ENCODE data around the gene STEAP3. TPM values are rescaled to one million over a fixed set of nuclear protein-coding genes. Genes with fewer than 3 reads are reported as not detected.

Gene STEAP3
- total RNA-seq, 1 donor from 2014 or later = 7.7 TPM

- no peak for DNase-seq (ENCODE audit: low read depth in 2 of 2)
These were observed 68.0 kb downstream of the STEAP3 start for GRCh38 chr2:119291588-119292167.

DNA sequence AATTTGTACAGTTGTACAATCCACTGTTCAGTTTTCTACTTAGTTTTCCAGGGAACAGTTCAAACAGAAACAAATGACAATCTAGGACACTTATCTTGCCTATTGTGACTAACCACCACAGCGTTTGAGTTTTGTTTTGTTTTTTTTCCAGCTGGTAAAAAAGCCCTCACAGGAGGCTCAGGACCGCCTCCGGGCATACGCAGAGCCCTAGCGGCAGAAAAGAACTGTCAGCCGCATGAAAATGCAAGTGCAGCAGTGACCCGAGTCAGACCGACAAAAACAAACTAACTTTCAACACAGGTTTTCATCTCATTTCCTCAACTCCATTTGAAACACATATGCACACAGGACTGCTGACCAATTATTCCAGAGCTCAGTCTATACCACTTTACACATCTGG lies 68.6 kb downstream of the STEAP3 start:
- DNase-seq (ENCODE audit: low read depth in 2 of 2) = peak; percentile 36 to 52

- no peak for DNase-seq (ENCODE audit: low read depth in 2 of 2)
These were observed 69.6 kb downstream of the STEAP3 start for GRCh38 chr2:119293254-119293653.

DNA sequence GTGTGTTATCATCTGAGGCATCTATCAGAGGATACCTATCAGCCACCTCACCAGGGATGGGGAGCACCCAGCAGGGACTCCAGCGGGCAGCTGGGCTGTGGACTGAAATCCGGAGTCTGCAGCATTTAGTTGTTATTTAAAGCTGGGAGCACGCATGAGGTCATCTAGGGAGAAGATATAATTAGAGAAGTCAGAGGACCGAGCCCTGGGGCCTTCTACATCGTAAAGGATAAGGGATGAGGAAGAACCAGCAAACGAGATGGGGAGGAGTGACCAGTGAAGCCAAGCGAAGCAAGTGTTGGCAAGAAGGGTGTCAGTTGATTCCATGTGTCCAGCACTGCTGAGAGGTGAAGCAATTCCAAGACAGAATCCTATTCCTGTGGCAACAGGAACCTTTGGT lies 70.3 kb downstream of the STEAP3 start:
- DNase-seq (ENCODE audit: low read depth in 2 of 2) = no peak

DNA sequence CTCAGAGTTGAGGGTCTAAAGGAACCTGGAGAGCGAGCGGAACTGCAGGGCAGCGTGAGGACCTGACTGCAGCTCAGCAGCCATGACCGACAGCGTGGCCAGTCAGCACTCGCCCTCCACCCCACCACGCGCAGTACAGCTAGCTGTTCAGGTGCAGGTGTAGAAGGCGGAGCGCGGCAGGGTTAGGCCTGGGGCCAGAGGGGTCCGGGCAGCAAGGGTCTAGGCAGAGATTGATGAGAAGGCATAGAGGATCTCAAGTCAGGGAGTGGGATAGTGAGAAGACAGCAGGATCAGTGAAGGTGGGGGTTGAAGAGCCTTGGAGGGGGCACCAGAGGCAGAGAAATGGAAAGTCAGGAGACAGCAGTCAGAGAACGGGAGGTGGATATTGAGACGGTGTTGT lies 71.0 kb downstream of the STEAP3 start:
- DNase-seq (ENCODE audit: low read depth in 2 of 2) = no peak

GRCh38 chr2:119295688-119296375 lies 72.2 kb downstream of the STEAP3 start:
- DNase-seq (ENCODE audit: low read depth in 2 of 2) = no peak

DNA sequence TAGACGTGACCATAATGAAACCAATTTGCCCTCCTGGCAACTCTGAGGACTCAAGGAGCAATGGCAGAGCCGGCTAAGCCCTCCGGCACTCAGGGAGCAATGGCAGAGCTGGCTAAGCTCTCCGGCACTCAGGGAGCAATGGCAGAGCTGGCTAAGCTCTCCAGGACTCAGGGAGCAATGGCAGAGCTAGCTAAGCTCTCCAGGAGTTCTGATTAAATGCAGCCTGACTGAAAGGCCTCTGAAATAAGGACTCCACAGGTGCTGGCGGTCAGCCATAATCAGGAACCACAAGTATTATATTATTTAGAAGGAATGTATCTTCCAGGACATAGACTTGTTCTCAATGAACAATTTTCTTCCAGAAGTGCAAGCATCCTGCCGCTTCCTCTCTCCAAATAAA lies 77.8 kb downstream of the STEAP3 start:
- no peak for DNase-seq (ENCODE audit: low read depth in 2 of 2)

DNA sequence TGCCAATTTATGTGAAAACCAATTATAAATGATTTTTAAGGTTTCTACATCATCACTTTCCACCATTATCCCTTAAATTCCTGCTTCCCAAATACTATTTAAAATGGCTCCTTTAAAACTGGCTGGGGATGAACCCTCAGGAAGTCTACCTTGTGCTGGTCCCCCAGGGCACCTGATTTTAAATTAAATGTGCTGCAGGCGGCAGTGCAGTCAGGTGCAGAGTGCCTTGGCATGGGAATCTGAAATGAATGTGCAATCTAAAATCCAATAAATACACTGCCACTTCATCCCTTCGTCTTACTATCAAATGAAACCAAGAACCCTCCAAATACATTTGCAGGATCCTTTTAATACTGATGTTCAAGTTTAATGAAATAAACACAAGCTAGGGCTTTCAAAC lies 81.2 kb downstream of the STEAP3 start:
- no peak for DNase-seq (ENCODE audit: low read depth in 2 of 2)

GRCh38 chr2:119305497-119306195 lies 82.0 kb downstream of the STEAP3 start:
- DNase-seq (ENCODE audit: low read depth in 2 of 2) = no peak

DNA sequence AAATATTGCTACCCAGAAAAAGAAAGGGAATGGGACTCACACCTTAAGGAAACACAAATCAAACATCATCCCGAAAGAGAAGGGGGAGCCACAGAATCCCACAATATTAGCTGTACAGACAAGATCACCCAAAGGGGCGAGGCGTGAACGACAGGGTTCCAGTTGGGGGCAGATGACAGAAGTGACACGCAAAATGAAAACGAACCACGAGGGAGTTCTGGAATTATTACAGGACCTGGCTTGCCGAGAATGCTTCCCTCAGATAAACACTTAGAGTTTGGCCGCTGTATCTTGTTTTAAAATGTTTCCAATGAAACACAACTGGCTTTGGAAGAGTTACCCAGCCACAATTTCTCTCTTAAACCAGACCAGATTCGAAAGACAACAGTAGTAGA lies 82.6 kb downstream of the STEAP3 start:
- DNase-seq (ENCODE audit: low read depth in 2 of 2) = no peak

GRCh38 chr2:119307419-119308140 lies 83.9 kb downstream of the STEAP3 start:
- DNase-seq (ENCODE audit: low read depth in 2 of 2) = peak; percentile 18 to 54

DNA sequence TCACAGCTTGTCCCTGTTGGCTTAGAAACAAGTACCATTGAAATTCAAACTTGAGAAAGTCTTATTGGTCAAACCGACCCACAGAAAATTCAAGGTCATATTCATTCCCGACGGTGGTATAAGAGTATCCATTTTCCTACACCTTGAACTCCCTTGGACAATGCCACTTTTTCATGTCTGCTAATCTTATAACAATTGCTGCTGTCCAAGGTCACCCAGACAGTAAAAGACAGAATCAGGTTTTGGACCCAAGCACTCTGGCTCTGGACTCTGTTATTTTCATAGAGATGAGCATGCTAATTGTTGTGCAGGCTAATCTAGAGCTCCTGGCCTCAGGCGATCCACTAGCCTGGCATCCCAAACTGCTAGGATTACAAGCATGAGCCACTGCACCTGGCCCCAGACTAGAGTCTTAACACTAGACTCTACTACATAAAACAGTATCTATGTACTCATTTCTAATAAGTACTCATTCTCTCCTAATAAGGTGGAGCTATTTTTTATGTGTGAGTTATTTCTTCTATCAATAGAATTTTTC lies 85.2 kb downstream of the STEAP3 start:
- no peak for DNase-seq (ENCODE audit: low read depth in 2 of 2)

DNA sequence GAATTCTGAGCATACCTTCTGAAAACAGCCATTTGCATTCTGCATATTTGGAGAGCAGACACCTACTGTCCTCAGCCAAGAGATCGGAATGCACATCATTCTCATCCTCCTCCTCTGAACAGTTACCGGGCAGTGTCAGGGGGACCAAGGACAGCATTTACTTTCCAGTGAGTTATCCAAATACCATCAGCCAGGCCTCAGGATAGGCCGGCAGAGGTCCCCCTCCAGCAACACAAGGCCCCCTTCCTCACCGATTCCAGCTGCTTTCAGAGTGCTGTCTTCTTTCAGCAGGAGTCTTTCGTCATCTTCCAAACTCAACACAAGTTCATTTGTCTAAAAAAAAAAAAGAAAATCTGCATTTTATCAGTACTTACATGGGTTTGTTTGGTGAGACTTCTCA lies 87.7 kb downstream of the STEAP3 start:
- DNase-seq (ENCODE audit: low read depth in 2 of 2) = no peak

DNA sequence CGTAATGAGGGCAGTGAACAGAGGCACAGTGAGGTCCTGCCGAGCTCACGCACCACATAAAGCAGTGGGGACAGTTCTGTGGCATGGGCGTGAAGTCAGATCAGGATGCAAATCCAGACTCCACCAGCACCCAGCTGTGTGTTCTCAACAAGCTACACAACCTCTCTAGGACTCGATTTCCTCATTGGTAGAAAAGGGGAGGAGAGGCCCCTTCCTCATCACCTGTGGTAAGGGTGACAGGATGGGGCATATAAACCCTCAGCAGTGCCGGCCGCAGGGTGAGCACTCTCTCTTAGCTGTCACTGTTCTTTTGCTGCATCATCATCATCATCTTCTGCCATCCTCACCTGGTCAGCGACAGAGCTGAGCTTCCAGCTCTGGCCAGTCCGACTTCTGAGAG lies 88.2 kb downstream of the STEAP3 start:
- no peak for DNase-seq (ENCODE audit: low read depth in 2 of 2)

Other genes with a start within 250 kb of the STEAP3 start
- gene C1QL2, start 65.1 kb upstream of the STEAP3 start, total RNA-seq = not detected in 2 replicates
- gene C2orf76, start 143.0 kb downstream of the STEAP3 start, total RNA-seq = 9.8 and 10.0 TPM in 2 replicates
- gene DBI, start 143.1 kb downstream of the STEAP3 start, total RNA-seq = 77.0 and 103 TPM in 2 replicates
- gene TMEM37, start 208.0 kb downstream of the STEAP3 start, total RNA-seq = 0.13 TPM in 2 replicates

Data from dermis microvascular lymphatic vessel endothelial cell (primary cell).